Measurements from ENCODE around the gene FRA10AC1. TPM values are rescaled to one million over a fixed set of nuclear protein-coding genes. Genes with fewer than 3 reads are reported as not detected.

The FRA10AC1 gene
- total RNA-seq, 1 experiment from 2014 or later = 20.3 TPM

DNA sequence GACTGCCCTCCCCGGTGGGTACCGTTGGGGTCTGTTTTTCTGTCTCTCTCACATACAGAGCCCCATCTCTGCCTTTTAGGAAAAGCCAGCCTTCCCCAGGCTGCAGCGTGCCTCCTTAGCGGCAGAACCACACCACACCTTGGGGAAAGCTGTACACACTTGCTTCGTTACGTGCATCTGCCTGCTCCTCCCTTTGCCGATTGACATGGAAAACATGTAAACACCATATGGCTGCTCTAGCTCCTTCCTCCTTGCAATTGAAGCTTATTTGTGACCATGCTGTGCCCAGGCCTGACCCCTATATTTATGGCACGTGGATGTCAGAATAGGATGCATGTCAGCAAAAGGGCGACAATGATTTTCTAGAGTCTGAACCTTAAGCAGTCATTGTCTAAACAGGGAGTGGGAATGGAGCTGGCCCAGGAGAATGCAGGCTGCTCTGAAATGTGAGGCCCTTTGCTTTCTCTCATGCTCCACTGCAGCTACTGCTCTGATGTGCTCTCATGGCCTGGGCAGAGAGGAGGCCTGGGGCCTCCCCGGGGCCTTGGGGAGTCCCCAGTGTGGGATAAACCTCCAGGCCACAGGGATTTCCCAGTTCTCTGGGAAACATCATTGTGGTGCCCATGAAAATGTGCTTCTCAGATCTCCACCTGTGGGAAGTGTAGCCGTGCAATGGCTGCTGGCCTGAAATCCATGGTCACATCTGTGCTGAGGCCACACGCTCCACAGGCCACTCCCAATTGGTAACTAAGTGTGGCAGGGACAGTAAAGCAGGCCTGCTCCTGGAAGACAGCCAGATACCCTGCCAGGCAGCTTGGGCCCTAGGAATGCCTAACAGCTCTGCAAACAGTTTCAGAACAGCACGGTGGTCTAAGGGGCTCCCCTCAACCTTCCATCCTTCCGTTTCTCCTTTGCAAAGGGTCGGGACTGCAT is 71.5 kb downstream of the FRA10AC1 start:
- POLR2A ChIA-PET = no interaction called here
- no peak for TF ChIP-seq TCF7L2 (IDR thresholded peaks at IDR 0.05; ENCODE audit: low read depth, low read length)
- TF ChIP-seq, protein P1, sequence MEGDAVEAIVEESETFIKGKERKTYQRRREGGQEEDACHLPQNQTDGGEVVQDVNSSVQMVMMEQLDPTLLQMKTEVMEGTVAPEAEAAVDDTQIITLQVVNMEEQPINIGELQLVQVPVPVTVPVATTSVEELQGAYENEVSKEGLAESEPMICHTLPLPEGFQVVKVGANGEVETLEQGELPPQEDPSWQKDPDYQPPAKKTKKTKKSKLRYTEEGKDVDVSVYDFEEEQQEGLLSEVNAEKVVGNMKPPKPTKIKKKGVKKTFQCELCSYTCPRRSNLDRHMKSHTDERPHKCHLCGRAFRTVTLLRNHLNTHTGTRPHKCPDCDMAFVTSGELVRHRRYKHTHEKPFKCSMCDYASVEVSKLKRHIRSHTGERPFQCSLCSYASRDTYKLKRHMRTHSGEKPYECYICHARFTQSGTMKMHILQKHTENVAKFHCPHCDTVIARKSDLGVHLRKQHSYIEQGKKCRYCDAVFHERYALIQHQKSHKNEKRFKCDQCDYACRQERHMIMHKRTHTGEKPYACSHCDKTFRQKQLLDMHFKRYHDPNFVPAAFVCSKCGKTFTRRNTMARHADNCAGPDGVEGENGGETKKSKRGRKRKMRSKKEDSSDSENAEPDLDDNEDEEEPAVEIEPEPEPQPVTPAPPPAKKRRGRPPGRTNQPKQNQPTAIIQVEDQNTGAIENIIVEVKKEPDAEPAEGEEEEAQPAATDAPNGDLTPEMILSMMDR (IDR thresholded peaks at IDR 0.05) = no peak
- TF ChIP-seq POLR2AphosphoS5 (IDR thresholded peaks at IDR 0.05; ENCODE audit: low read depth, low read length) = no peak
- TF ChIP-seq, protein P2, sequence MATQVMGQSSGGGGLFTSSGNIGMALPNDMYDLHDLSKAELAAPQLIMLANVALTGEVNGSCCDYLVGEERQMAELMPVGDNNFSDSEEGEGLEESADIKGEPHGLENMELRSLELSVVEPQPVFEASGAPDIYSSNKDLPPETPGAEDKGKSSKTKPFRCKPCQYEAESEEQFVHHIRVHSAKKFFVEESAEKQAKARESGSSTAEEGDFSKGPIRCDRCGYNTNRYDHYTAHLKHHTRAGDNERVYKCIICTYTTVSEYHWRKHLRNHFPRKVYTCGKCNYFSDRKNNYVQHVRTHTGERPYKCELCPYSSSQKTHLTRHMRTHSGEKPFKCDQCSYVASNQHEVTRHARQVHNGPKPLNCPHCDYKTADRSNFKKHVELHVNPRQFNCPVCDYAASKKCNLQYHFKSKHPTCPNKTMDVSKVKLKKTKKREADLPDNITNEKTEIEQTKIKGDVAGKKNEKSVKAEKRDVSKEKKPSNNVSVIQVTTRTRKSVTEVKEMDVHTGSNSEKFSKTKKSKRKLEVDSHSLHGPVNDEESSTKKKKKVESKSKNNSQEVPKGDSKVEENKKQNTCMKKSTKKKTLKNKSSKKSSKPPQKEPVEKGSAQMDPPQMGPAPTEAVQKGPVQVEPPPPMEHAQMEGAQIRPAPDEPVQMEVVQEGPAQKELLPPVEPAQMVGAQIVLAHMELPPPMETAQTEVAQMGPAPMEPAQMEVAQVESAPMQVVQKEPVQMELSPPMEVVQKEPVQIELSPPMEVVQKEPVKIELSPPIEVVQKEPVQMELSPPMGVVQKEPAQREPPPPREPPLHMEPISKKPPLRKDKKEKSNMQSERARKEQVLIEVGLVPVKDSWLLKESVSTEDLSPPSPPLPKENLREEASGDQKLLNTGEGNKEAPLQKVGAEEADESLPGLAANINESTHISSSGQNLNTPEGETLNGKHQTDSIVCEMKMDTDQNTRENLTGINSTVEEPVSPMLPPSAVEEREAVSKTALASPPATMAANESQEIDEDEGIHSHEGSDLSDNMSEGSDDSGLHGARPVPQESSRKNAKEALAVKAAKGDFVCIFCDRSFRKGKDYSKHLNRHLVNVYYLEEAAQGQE (IDR thresholded peaks at IDR 0.05; ENCODE audit: insufficient read depth in 1 of 2, low read depth in 2 of 2, low read length in 1 of 2) = no peak
- TF ChIP-seq SIN3A (IDR thresholded peaks at IDR 0.05; ENCODE audit: borderline replicate concordance, insufficient read depth, low read depth, low read length) = no peak
- Histone ChIP-seq H3K4me3 (ENCODE audit: low read depth in 2 of 2, low read length in 2 of 2) (no peak overlapping the region), H3K27me3 (ENCODE audit: control insufficient read depth, insufficient read depth, low read length) (0 out of 2 replicates have a peak, but pooled peaks cover 2% of the 10 kb centered on the region), H3K36me3 (ENCODE audit: control insufficient read depth, insufficient read depth, low read length) (no peaks in the 10 kb centered on the region), H3K4me1 (ENCODE audit: control insufficient read depth, insufficient read depth, low read length) (no peaks in the 10 kb centered on the region), H3K27ac (ENCODE audit: low read length) (no peak overlapping the region), H3K9me3 (ENCODE audit: control insufficient read depth, insufficient read depth, low read depth, low read length) (no peaks in the 10 kb centered on the region)
- CTCF ChIA-PET = no interaction called here
- DNase-seq (ENCODE audit: low read depth, low spot score) (no peak), ATAC-seq (peak; percentile 40; the same call in 1 of the 2 replicates)
- BruUV-seq (replicated peaks) = no TSS peak
- in situ Hi-C loops (cut with HindIII; ENCODE audit: low pct_unique_long_range_greater_than_20kb, low sequenced_read_pairs) (no loop called here), intact Hi-C loops (cut with micrococcal nuclease; ENCODE audit: unreplicated experiment) (no loop called here)

DNA sequence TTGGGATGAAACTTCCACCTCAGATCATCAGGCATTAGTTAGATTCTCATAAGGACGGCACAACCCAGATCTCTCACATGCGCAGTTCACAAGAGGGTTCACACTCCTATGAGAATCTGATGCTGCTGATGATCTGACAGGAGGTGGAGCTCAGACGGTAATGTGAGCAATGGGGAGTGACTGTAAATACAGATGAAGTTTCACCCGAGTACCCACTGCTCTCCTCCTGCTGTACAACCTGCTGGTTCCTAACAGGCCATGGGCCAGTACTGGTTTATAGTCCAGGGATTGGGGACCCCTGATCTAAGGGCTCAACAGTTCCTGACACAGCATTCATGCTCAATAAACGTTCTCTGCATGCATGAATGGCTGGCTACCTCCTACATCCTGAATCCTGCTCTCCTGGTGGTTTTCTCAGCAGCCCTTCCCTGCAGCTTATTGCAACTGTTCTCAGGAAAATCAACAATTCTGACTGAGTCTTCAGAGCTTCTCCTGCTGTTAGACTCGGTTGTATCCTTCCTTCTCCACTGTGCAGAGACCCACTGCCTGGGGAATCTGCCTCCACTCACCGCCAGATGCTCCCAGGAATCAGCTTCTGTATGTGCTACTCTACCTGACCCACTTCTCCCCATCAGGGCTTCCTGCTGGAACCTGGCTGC is 72.6 kb downstream of the FRA10AC1 start:
- in situ Hi-C loops (cut with HindIII; ENCODE audit: low pct_unique_long_range_greater_than_20kb, low sequenced_read_pairs) = no loop called here

More for the DNA sequence above, 72.6 kb downstream of the FRA10AC1 start:
- TF ChIP-seq, protein P2 (IDR thresholded peaks at IDR 0.05; ENCODE audit: insufficient read depth in 1 of 2, low read depth in 2 of 2, low read length in 1 of 2) = no peak
- TF ChIP-seq SIN3A (IDR thresholded peaks at IDR 0.05; ENCODE audit: borderline replicate concordance, insufficient read depth, low read depth, low read length) = no peak
- TF ChIP-seq POLR2AphosphoS5 (IDR thresholded peaks at IDR 0.05; ENCODE audit: low read depth, low read length) = no peak
- TF ChIP-seq, protein P1 (IDR thresholded peaks at IDR 0.05) = no peak
- no peak for TF ChIP-seq TCF7L2 (IDR thresholded peaks at IDR 0.05; ENCODE audit: low read depth, low read length)
- ChIA-PET POLR2A (no interaction called here), CTCF (no interaction called here)
- Histone ChIP-seq H3K27ac (ENCODE audit: low read length) (no peak overlapping the region), H3K27me3 (ENCODE audit: control insufficient read depth, insufficient read depth, low read length) (peaks cover 2% of the 10 kb centered on the region; the same call in 1 of the 2 replicates), H3K4me3 (ENCODE audit: low read depth in 2 of 2, low read length in 2 of 2) (no peak overlapping the region), H3K36me3 (ENCODE audit: control insufficient read depth, insufficient read depth, low read length) (no peaks in the 10 kb centered on the region), H3K9me3 (ENCODE audit: control insufficient read depth, insufficient read depth, low read depth, low read length) (no peaks in the 10 kb centered on the region), H3K4me1 (ENCODE audit: control insufficient read depth, insufficient read depth, low read length) (no peaks in the 10 kb centered on the region)
- ATAC-seq (peak; percentile 39; the same call in 1 of the 2 replicates), DNase-seq (ENCODE audit: low read depth, low spot score) (no peak)
- no TSS peak for BruUV-seq (replicated peaks)
- intact Hi-C loops (cut with micrococcal nuclease; ENCODE audit: unreplicated experiment) = no loop called here

Measured in Panc1 (cell line).